GM21367 (cell line): ENCODE results near the gene LILRB4.
A peak's percentile ranks its signal among the peaks of the same experiment; 100 is the strongest.
"Not testable (repeated sequence)": the region's sequence is repeated elsewhere in the genome, so short reads cannot be mapped to it uniquely, and the experiment has no call there.

Experiments used
- ATAC-seq: cut with Tn5 transposase; IDR thresholded peaks from one replicate; pipeline ENCODE4 v1.9.1; 2021; ENCODE audit not compliant: unreplicated experiment

Gene LILRB4

DNA sequence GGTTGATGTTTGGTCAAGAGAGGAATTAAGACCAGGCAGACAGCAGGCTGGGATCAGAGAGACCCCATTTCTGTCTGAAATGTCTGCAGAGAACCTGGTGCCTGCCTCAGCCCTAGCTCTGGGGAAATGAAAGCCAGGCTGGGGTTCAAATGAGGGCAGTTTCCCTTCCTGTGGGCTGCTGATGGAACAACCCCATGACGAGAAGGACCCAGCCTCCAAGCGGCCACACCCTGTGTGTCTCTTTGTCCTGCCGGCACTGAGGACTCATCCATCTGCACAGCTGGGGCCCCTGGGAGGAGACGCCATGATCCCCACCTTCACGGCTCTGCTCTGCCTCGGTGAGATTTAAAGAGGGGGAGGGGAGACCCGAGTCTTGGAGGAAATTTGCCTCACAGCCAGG is at the start of gene LILRB4:
Gene LILRB4, plus strand, starts transcription at position 256 of the 400 bp plus-strand sequence. Its CDS starts 49 bp downstream, at position 305.
- ATAC-seq, result no peak

DNA sequence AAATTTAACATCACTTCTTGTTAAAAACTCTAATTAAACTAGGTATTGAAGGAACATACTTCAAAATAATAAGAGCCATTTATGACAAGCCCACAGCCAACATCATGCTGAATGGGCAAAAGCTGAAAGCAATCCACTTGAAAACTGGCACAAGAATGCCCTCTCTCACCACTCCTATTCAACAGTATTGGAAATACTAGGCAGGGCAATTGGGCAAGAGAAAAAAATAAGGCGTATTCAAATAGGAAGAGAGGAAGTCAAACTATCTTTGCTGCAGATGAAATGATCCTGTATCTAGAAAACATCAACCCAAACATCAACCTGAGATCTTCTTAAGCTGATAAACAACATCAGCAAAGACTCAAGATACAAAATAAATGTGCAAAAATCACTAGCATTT is 48.1 kb upstream of the LILRB4 start:
- ATAC-seq, result no peak

DNA sequence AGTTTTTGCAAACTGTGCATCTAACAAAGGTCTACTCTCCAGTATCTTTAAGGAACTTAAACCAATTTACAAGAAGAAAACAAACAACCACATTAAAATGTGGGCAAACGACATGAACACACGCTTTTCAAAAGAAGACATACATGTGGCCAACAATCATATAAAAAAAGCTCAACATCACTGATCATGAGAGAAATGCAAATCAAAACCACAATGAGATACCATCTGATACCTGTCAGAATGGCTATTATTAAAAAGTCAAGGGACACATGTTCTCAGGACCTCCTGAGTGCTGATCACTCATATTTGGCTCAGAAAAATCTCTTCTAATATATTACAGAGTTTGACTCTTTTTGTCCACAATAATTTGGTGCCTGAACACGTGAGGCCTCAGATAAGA is 46.7 kb upstream of the LILRB4 start:
- ATAC-seq, result no peak

DNA sequence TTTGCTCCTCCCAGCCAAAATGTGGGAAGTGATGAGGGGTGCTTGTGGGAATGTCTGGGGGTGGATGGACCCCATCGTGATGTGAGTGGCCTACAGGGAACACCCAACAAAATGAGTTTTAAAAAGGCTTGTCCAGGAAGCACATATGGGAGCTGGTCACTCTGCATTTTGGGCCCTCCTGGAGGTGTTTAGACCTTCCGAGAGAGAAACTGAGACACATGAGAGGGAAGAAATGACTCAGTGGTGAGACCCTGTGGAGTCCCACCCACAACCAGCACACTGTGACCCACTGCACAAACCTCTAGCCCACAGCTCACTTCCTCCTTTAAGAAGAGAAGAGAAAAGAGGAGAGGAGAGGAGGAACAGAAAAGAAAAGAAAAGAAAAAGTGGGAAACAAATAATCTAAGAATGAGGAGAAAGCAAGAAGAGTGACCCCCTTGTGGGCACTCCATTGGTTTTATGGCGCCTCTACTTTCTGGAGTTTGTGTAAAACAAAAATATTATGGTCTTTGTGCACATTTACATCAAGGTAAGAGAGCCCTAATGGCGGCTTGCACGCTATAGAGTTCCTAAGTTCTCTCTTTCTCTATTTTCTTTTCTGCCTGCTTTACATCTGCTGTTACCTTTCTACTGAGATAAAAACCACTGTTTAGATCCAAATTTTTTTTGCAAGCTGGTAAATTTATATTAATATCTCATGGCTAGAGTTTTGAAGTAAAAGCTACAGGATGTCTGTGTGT is 45.8 kb upstream of the LILRB4 start:
- ATAC-seq, result peak; percentile 65

DNA sequence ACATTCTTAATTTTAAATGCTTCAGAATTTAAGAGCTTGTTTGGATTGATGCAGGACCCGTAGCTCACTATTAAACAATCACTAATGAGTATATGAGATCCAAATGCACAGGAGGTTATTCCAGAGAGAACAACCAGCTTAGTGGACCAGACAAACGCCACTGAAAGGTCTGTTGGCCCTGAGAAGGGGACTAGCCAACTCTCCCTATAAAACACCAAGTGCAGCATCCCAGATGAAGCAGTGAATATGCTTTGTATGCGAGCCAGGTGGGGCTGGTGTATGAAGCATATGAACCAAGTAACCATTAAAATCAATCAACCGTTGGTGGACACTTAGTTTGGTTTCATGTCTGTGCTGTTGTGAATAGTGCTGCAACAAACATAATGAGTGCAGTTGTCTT is 42.3 kb upstream of the LILRB4 start:
- ATAC-seq, result no peak

DNA sequence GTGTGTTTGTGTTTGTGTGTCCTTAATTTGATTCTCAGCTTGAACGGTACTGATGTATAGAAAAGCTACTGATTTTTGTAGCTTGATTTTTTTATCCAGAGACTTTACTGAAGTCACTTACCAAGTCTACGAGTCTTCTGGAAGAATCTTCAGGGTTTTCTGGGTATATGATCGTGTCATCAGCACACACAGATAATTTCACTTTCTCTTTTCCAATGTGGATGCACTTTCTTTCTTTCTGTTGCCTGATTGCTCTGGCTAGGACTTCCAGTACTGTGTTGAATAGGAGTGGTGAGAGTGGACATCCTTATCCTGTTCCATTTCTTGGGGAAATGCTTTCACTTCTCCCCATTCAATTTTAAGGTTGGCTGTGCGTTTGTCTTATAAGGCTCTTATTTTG is 40.4 kb upstream of the LILRB4 start:
- no peak for ATAC-seq

DNA sequence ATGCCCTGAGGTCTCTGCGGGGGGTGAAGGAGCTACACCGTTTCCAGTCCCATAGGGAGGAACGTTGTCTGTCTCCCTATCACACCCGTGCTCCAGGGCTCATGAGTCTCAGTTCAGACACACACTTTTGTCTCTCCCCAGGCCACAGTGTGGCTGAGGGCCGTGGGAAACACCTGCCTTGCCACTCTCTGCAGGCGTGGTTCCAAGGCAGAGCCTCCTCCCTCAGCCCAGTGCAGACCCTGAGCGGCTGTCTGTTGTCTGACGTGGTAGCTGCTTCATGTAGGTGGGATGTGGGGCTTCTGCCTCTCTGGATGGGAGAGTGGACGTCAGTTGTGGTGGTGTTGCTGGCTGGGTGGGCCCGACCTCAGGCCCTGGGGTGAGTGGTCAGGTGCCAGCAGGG is 38.6 kb upstream of the LILRB4 start:
- ATAC-seq, result not testable (repeated sequence)

DNA sequence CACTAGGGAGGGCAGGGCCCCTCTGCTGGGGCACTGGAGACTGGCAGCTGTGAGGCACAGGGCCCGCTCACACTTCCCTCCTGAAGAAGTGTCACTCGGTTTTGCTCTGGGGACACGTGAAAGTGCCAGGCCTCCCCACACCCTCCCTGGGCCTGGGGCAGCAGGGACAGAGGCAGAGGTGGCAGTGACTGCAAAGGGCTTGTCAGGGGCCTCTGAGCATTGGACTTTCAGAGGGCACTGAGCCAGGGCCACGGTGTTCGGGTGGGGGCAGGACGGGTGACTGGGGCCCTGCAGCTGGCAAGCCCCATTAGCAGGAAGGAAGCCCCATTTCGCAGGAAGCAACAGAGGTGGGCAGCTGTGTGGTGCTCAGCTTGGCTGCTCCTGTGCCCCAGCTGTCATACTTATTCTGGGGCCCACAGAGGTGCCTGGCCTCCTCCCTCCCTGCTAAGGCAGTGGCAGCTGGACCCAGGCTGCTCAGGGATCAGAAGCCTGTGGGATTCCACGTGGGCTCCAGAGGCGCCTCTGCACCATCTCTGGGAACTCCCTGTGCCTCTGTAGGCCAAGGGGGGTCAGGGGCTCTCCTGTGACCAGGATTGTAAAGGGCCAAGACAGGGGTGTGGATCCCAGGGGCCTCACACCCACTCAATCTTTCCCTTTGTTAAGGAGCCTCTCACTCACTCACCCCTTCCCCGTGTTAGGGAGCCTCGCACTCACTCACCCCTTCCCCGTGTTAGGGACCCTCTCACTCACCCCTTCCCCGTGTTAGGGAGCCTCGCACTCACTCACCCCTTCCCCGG is 37.7 kb upstream of the LILRB4 start:
- ATAC-seq, result not testable (repeated sequence)

DNA sequence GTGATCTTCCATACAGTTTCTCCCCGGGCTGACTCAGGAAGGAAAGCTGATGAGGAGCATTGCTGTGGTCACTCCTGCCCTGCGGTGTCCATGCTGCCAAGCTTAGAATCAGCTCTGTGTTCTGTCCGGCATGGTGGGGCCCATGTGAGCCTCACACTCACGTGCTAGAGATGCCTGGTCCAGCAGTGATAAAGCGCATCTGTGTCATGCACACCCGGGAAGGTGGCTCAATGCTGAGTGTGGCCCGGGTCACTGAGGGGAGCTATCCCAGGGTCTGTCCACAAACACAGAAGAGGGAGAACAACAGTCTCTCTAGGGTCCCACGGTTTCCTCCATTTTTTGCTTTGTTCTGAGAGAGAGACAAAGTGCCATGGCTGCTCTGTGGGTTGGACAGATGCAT is 36.0 kb upstream of the LILRB4 start:
- ATAC-seq, result no peak

DNA sequence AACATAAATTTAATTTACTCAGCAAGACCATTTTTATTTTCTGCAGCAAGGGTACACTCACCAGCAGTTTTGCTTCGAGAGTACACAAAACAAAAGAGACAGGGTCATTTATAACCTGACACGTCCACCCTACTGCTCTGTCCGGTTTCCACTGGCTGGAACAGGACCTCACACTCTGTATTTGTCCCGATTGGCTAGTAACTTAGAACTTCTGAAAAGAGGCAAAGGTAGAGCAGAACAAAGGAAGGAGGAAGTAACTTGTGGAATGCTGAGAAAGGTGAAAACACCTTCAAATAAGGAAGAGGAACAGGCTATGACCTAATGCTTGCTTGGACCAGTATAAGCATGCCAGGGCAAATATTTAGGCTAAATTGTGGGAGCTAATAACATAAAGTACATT is 34.9 kb upstream of the LILRB4 start:
- ATAC-seq, result not testable (repeated sequence)

DNA sequence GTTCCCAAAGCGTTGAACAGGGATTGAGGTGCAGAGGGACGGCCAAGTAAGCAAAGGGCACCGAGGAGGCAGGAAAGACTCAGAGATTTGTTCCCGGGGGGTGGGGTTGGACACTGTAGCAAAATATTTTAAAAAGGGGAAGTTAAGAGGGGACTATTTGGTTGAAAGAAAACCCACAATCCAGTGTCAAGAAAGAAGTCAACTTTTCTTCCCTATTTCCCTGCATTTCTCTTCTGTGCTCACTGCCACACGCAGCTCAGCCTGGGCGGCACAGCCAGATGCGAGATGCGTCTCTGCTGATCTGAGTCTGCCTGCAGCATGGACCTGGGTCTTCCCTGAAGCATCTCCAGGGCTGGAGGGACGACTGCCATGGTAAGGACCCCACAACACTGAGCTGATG is 32.5 kb upstream of the LILRB4 start, which contains the start of gene LILRB1:
Gene LILRB1, plus strand, starts transcription at position 223 of the 400 bp plus-strand sequence. CDS start 590 bp downstream, outside the sequence.
- not testable (repeated sequence) for ATAC-seq

DNA sequence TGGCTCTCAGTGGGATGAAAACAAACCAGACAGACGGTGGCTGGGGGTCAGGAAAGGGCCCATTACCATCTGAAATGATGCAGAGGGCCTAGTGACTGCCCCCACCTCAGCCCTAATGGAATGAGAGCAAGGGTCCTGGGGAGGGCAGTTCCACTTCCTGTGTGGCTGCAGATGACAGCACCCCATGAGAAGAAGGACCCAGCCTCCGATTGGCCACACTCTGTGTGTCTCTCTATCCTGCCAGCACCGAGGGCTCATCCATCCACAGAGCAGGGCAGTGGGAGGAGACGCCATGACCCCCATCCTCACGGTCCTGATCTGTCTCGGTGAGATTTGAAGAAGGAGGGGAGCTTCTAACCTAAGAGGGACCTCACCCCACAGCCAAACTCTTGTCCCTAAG is 32.0 kb upstream of the LILRB4 start:
- ATAC-seq, result no peak

DNA sequence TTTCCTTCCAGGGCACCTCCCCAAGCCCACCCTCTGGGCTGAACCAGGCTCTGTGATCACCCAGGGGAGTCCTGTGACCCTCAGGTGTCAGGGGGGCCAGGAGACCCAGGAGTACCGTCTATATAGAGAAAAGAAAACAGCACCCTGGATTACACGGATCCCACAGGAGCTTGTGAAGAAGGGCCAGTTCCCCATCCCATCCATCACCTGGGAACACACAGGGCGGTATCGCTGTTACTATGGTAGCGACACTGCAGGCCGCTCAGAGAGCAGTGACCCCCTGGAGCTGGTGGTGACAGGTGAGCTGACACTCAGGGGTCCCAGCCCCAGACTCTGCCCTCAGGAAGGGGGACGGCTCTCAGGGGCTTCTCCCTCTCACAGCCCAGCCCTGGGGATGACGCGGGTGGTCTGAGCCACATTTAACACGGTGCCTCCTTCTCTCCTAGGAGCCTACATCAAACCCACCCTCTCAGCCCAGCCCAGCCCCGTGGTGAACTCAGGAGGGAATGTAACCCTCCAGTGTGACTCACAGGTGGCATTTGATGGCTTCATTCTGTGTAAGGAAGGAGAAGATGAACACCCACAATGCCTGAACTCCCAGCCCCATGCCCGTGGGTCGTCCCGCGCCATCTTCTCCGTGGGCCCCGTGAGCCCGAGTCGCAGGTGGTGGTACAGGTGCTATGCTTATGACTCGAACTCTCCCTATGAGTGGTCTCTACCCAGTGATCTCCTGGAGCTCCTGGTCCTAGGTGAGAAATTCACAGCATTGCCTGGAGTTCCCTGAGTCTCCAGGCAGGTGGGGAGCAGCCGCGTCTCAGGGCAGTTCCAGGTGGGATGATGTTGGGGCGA is 31.1 kb upstream of the LILRB4 start:
- not testable (repeated sequence) for ATAC-seq

DNA sequence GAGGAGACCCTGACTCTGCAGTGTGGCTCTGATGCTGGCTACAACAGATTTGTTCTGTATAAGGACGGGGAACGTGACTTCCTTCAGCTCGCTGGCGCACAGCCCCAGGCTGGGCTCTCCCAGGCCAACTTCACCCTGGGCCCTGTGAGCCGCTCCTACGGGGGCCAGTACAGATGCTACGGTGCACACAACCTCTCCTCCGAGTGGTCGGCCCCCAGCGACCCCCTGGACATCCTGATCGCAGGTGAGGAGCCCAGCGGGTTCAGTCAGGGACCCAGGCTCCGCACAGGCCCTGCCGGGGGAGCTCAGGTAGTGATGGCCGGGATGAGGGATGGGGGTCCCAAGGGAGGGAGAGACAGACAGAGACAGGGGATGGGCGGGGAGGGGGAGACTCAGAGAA is 30.3 kb upstream of the LILRB4 start:
- not testable (repeated sequence) for ATAC-seq

DNA sequence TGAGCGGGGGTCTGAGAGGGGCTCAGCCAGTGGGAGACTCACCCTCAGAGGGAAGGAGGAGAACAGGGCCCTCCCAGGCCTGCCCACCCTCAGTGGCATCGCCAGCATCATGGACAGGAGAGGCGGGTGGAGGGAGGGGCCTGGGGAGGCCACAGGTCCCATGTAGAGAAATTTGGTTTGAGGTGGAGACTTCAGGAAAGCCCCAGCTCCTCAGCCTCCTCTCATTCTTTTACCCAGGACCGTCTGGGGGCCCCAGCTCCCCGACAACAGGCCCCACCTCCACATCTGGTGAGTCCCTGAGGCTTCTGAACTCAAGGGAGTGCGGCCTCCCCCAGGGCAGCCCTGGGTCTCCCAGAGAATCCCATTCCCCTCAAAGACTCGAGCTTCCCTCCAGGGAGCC is 29.4 kb upstream of the LILRB4 start:
- no peak for ATAC-seq

DNA sequence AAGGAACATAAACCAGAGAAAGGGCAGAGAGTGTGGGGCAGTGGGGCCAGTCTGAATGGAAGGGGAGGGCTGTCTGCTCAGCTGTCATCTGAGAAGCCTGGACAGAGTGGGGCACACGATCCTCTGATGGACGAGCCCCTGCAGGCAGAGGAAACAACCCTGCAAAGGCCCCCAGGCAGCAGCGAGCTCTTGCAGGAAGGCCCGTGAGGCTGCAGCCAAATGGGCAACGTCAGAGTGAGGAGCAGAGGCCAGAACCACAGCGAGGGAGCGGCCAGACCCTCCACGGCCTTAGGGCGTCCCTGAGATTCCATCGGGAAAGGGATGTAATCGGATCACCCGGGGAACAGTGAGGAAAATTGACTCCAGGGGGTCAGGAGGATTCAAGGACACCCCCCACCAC is 26.7 kb upstream of the LILRB4 start:
- not testable (repeated sequence) for ATAC-seq

DNA sequence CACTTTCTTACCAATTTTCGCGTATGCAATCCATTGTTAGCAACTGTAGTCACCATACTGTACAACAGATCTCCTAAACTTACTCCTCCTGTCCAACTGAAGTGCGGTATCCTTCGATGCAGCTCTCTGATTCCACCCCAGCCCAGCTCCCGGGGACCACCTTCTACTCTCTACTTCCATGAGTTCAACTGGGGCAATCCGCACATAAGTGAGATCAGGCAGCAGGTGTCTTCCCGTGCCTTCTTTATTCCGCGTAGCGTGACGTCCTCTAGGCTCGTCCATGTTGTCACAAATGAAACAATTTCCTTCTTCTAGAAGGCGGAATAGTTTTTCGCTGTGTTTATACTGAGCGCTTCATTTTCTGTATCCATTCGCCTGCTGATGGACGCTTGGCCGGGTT is 24.1 kb upstream of the LILRB4 start:
- ATAC-seq, result no peak

DNA sequence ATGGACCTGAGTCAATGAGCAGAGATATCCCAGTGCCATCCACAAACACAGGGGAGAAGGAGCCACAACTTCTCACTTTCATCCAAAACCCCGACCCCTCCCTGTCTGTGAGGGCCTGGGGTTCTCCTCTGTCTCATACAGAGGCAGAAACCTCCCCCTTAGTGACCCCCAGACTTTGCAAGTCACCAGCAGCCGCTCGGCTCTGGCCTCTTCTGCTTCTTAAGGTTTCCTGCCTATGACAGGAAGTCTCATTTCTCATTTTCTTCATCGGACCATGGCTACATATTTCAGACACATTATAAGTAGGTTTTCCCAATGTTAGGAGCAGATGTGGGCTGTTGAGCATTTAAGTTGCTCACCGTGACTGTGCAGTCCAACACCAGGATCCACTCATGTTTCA is 19.8 kb upstream of the LILRB4 start:
- not testable (repeated sequence) for ATAC-seq

DNA sequence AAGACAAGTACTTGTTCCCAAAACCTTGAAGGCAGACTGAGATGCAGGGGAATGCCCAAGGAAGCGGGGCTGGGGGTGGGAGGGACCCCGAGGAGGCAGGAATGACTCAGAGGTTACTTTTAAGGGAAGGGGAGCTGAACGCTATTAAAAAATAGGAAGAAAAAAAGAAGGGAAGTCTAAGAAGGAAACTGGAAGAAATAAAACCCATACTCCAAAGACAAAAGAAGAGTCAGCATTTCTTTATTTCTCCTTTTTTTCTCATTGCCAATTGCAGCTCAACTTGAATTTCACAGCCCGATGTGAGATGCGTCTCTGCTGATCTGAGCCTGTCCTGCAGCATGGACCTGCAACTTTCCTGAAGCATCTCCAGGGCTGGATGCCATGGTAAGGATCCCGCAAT is 19.2 kb upstream of the LILRB4 start:
- not testable (repeated sequence) for ATAC-seq

DNA sequence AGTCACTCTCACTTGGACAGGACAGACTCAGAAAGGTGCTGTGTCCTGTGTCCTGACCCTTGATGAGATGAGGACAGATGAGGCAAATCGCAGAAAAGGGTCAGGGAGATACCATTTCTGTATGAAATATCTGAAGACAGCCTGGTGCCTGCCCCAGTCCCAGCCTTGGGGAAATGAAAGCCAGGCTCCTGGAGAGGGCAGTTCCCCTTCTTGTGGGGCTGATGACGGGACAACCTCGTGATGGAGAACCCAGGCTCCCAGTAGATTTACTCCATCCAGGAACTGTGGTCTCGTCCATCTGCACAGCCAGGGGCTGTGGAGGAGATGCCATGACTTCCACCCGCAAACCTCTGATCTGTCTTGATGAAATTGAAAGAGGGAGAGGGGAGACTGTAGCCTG is 18.7 kb upstream of the LILRB4 start:
- no peak for ATAC-seq

DNA sequence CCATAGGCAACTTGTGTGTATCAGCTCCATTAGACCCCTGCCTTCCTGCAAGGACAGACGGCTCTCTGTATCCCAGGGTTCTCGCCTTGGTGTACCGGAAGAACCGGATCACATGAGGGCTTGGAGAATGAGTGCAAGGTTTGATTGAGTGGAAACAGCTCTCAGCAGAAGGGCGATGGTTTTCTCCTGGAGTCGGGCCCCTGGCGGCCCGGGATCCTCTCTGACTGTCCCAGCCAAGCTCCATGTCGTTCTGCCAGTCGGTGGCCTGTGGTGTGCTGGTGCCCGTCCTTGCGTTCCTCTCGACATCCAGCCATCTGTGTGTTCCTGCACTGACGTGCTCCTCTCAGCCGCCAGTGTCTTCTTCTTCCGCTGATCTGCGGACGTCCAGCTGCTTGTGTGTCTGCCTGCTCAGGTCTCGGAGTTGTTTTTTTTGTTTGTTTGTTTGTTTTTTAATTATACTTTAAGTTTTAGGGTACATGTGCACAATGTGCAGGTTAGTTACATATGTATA is 16.4 kb upstream of the LILRB4 start:
- no peak for ATAC-seq
